PC-3 (cell line): ENCODE data around the gene CCDC142. TPM values are rescaled to one million over a fixed set of nuclear protein-coding genes. Genes with fewer than 3 reads are reported as not detected.
A peak's percentile ranks its signal among the peaks of the same experiment; 100 is the strongest.

Experiments used
- ATAC-seq: fragments of 200-7000 bp; cut with Tn5 transposase; 2 replicates; pipeline ENCODE4 v1.9.1; 2020; ENCODE audit warnings: mild to moderate bottlenecking, moderate library complexity
- BruUV-seq: library from RNA; stranded (reverse); fragments of 400-500 nt; replicated peaks from 2 replicates; lab custom pipeline; 2021; lab: Mats Ljungman, UMichigan
- CTCF ChIA-PET: fragments of 300-600 bp; sonication (Branson Sonifier 250); formaldehyde crosslinking; loops from one replicate; lab custom pipeline; 2022; ENCODE audit warnings: antibody characterized with exemption; lab: Charles Lee
- POLR2A ChIA-PET: fragments of 300-600 bp; sonication (Branson Sonifier 250); formaldehyde crosslinking; loops from one replicate; lab custom pipeline; 2022; ENCODE audit warnings: antibody characterized with exemption; ENCODE audit not compliant: unreplicated experiment; lab: Charles Lee
- DNase-seq: peaks from one replicate; pipeline ENCODE4 v3.0.0-alpha.2; 2015
- H2AFZ ChIP-seq: fragments of 300-600 bp; sonication (generic); 2 replicates; pipeline ENCODE4 v1.6.0; 2016; ENCODE audit warnings: antibody characterized with exemption, low read length
- H3F3A ChIP-seq: fragments of 300-600 bp; sonication (generic); one replicate; pipeline ENCODE4 v1.6.0; 2017; ENCODE audit warnings: antibody characterized with exemption, low read length, control low read depth, mild to moderate bottlenecking; ENCODE audit not compliant: unreplicated experiment
- H3K27ac ChIP-seq: fragments of 300-600 bp; sonication (generic); 2 replicates; pipeline ENCODE4 v1.5.1; 2016; ENCODE audit warnings: mild to moderate bottlenecking, low read length
- H3K27me3 ChIP-seq: fragments of 300-600 bp; sonication (generic); 2 replicates; pipeline ENCODE4 v1.6.1; 2016; ENCODE audit warnings: low read length, mixed read lengths
- H3K36me3 ChIP-seq: fragments of 300-600 bp; sonication (generic); 2 replicates; pipeline ENCODE4 v1.6.1; 2016; ENCODE audit warnings: low read depth, mixed run types, low read length, mixed read lengths
- H3K4me1 ChIP-seq: fragments of 300-600 bp; sonication (generic); 2 replicates; pipeline ENCODE4 v1.5.1; 2016; ENCODE audit warnings: low read length; ENCODE audit not compliant: insufficient read depth
- H3K4me2 ChIP-seq: fragments of 300-600 bp; sonication (generic); 2 replicates; pipeline ENCODE4 v1.6.0; 2016; ENCODE audit warnings: low read length
- H3K4me3 ChIP-seq: fragments of 300-600 bp; sonication (generic); 2 replicates; pipeline ENCODE4 v1.5.1; 2016; ENCODE audit warnings: mild to moderate bottlenecking, low read length, mixed read lengths
- H3K79me2 ChIP-seq: fragments of 300-600 bp; sonication (generic); 2 replicates; pipeline ENCODE4 v1.6.1; 2017; ENCODE audit warnings: low read length, mixed read lengths
- H3K9ac ChIP-seq: fragments of 300-600 bp; sonication (generic); 2 replicates; pipeline ENCODE4 v1.6.0; 2016; ENCODE audit warnings: mild to moderate bottlenecking, low read length
- H3K9me2 ChIP-seq: fragments of 300-600 bp; sonication (generic); replicated peaks from 2 replicates; pipeline ENCODE4 v1.6.1; 2016; ENCODE audit warnings: mixed run types, low read length, mixed read lengths
- H3K9me3 ChIP-seq: fragments of 300-600 bp; sonication (generic); 2 replicates; pipeline ENCODE4 v1.6.1; 2016; ENCODE audit warnings: low read length, mixed read lengths
- H4K20me1 ChIP-seq: fragments of 300-600 bp; sonication (generic); 2 replicates; pipeline ENCODE4 v1.6.1; 2016; ENCODE audit warnings: low read length, mixed read lengths
- EZH2 ChIP-seq: fragments of 300-600 bp; sonication (generic); IDR thresholded peaks from one replicate; pipeline ENCODE4 v1.6.1; 2017; ENCODE audit warnings: antibody characterized with exemption, mild to moderate bottlenecking, low read length; ENCODE audit not compliant: unreplicated experiment
- EZH2phosphoT487 ChIP-seq: fragments of 300-600 bp; sonication (generic); IDR thresholded peaks from 2 replicates; pipeline ENCODE4 v1.6.1; 2018; ENCODE audit warnings: mild to moderate bottlenecking, antibody characterized with exemption, low read length, borderline replicate concordance
- intact Hi-C: fragments of 100-400 bp; cut with micrococcal nuclease; formaldehyde crosslinking; loops from 2 replicates; pipeline ENCODE4 v1.9.0; 2023
- total RNA-seq: library from RNA; depleted of rRNA; stranded (reverse); fragments of >200 nt; gene quantifications from 2 replicates; pipeline ENCODE4 v1.2.3, GENCODE V29; 2014
- TF ChIP-seq, protein P1 (sequence below): fragments of 300-600 bp; sonication (generic); conservative IDR thresholded peaks from 2 replicates; pipeline ENCODE4 v1.5.1; 2017; ENCODE audit warnings: antibody characterized with exemption, low read depth, mild to moderate bottlenecking, low read length

The CCDC142 gene
- total RNA-seq, 1 experiment from 2014 or later, result 14.7 TPM

DNA sequence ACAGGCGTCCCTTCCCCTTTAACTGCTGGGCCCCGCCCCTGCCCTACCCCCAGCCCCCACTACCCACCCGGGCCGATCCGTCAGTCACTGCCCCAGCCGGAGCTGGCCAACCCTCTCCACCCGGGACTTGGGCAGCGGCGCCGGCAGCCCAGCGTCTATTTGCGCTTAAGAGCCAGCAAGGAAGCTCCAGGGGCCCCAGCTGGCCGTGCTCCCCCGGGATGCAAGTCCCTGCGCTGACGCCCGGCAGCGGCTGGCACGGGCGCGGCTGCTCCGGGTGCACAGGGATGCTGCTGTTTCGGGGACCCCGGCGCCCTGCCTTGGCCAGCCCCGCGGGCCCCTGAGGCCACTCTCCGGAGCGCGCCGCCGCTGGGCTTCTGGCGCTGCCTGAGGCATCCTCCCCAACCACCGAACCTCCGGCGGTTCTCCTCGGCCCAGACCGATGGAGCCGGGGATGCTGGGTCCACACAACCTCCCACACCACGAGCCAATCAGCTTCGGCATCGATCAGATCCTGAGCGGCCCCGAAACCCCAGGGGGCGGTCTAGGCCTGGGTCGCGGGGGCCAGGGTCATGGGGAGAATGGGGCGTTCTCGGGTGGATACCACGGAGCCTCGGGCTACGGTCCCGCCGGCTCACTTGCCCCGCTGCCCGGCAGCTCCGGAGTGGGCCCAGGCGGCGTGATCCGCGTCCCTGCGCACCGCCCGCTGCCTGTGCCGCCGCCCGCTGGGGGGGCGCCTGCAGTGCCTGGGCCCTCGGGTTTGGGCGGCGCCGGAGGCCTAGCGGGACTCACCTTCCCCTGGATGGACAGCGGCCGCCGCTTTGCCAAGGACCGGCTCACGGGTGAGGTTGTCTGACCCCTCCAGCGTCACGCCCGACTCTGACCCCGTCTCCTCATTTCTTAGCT lies 31.8 kb upstream of the CCDC142 start, which contains the start of gene TLX2:
TLX2 (plus strand) TSS at position 83 of the 903 bp plus-strand sequence; CDS start at position 440, 357 bp downstream.
- no peak for TF ChIP-seq EZH2
- TF ChIP-seq EZH2phosphoT487, result no peak
- TF ChIP-seq, protein P1, sequence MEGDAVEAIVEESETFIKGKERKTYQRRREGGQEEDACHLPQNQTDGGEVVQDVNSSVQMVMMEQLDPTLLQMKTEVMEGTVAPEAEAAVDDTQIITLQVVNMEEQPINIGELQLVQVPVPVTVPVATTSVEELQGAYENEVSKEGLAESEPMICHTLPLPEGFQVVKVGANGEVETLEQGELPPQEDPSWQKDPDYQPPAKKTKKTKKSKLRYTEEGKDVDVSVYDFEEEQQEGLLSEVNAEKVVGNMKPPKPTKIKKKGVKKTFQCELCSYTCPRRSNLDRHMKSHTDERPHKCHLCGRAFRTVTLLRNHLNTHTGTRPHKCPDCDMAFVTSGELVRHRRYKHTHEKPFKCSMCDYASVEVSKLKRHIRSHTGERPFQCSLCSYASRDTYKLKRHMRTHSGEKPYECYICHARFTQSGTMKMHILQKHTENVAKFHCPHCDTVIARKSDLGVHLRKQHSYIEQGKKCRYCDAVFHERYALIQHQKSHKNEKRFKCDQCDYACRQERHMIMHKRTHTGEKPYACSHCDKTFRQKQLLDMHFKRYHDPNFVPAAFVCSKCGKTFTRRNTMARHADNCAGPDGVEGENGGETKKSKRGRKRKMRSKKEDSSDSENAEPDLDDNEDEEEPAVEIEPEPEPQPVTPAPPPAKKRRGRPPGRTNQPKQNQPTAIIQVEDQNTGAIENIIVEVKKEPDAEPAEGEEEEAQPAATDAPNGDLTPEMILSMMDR, result no peak
- DNase-seq (peak; percentile 33), ATAC-seq (peak; percentile 63)
- POLR2A ChIA-PET, result no interaction called here
- peak within 1 kb of the TSS; percentile 82 for H3K4me2 ChIP-seq
- 0 out of 2 replicates have a peak, but pooled peaks cover 3% of the 10 kb centered on the region for H3K4me1 ChIP-seq
- CTCF ChIA-PET, result interaction anchor here (0.5 to 0.8 kb wide), 2 partner anchors 31 to 40 kb away, joined by 7 read pairs; no protein-coding TSS in a partner anchor
- peak within 1 kb of the TSS; percentile 69 for H3K4me3 ChIP-seq
- intact Hi-C loops, result no loop called here
- H3K9me3 ChIP-seq, result no peaks in the 10 kb centered on the region
- no peaks in the 10 kb centered on the region for H4K20me1 ChIP-seq
- peak within 1 kb of the TSS; percentile 33; the same call in 1 of the 2 replicates for H3K9ac ChIP-seq
- no peak within 1 kb of the TSS for H3K27ac ChIP-seq
- H3K79me2 ChIP-seq, result no peaks in the 10 kb centered on the region
- H3K9me2 ChIP-seq, result no peaks in the 10 kb centered on the region
- BruUV-seq, result no TSS peak
- peak within 1 kb of the TSS; percentile 91 for H2AFZ ChIP-seq
- no peaks in the 10 kb centered on the region for H3K36me3 ChIP-seq
- H3F3A ChIP-seq, result no peaks in the 10 kb centered on the region
- H3K27me3 ChIP-seq, result no peaks in the 10 kb centered on the region

- Histone ChIP-seq H3K9me2 (no peaks in the 10 kb centered on the region), H3K36me3 (no peaks in the 10 kb centered on the region), H3F3A (no peaks in the 10 kb centered on the region), H3K4me3 (peak overlapping the region; percentile 69), H3K27me3 (no peaks in the 10 kb centered on the region), H4K20me1 (no peaks in the 10 kb centered on the region), H3K79me2 (no peaks in the 10 kb centered on the region), H3K9me3 (no peaks in the 10 kb centered on the region), H3K4me1 (0 out of 2 replicates have a peak, but pooled peaks cover 3% of the 10 kb centered on the region), H3K4me2 (peak overlapping the region; percentile 82), H3K27ac (no peak overlapping the region), H2AFZ (peak overlapping the region; percentile 91), H3K9ac (peak overlapping the region; percentile 33; the same call in 1 of the 2 replicates)
- POLR2A ChIA-PET, result no interaction called here
- BruUV-seq, result no TSS peak
- ATAC-seq (peak; percentile 59), DNase-seq (peak; percentile 49)
- CTCF ChIA-PET, result interaction anchor here (0.8 kb wide), 1 partner anchor 30 kb away, joined by 7 read pairs; no protein-coding TSS in a partner anchor
- intact Hi-C loops, result no loop called here
- TF ChIP-seq EZH2 (no peak), EZH2phosphoT487 (no peak)
- TF ChIP-seq, protein P1, result no peak
These were observed 31.0 kb upstream of the CCDC142 start for GRCh38 chr2:74513605-74514367.
